H1 (cell line): ENCODE data around the gene OR56B4. TPM values are rescaled to one million over a fixed set of nuclear protein-coding genes. Genes with fewer than 3 reads are reported as not detected.

Experiments used
- CTCF ChIA-PET: fragments of 300-600 bp; sonication (Branson Sonifier 250); formaldehyde crosslinking; loops from one replicate; lab custom pipeline; 2021; ENCODE audit not compliant: partially characterized antibody; lab: Charles Lee
- POLR2A ChIA-PET: fragments of 300-600 bp; sonication (Branson Sonifier 250); formaldehyde crosslinking; loops from one replicate; lab custom pipeline; 2021; ENCODE audit warnings: inconsistent platforms; ENCODE audit not compliant: partially characterized antibody; lab: Charles Lee
- DNase-seq, 2 experiments: peaks; one replicate each; pipeline versions ENCODE4 v3.0.0 to v3.0.0-alpha.2; 2010 to 2022; ENCODE audit warnings: low spot score in 2 of 2, low read depth in 1 of 2, mixed read lengths in 1 of 2
- FAIRE-seq: peaks from 2 replicates; lab custom pipeline; 2011; peaks lifted over from hg19 to GRCh38; lab: Jason Lieb, UNC
- H2AFZ ChIP-seq: 2 replicates; pipeline ENCODE4 v1.8.1; 2012; ENCODE audit warnings: low read length, inconsistent platforms
- H2AK5ac ChIP-seq: 2 replicates; pipeline ENCODE4 v1.6.1; 2013; ENCODE audit warnings: low read depth, low read length
- H2BK120ac ChIP-seq: replicated peaks from 2 replicates; pipeline ENCODE3; 2013; ENCODE audit warnings: low read depth, low read length, inconsistent platforms
- H2BK12ac ChIP-seq: 2 replicates; pipeline ENCODE4 v1.6.1; 2013; ENCODE audit warnings: low read depth, low read length
- H2BK15ac ChIP-seq: 2 replicates; pipeline ENCODE4 v1.6.1; 2013; ENCODE audit warnings: low read length
- H2BK20ac ChIP-seq: 2 replicates; pipeline ENCODE4 v1.6.1; 2013; ENCODE audit warnings: low read length
- H2BK5ac ChIP-seq: 2 replicates; pipeline ENCODE4 v1.6.1; 2013; ENCODE audit warnings: low read depth, low read length
- H3K14ac ChIP-seq: 2 replicates; pipeline ENCODE4 v1.6.1; 2013; ENCODE audit warnings: inconsistent platforms; ENCODE audit not compliant: insufficient read length
- H3K18ac ChIP-seq: 2 replicates; pipeline ENCODE4 v1.6.1; 2013; ENCODE audit warnings: low read length; ENCODE audit errors: extremely low read depth
- H3K23ac ChIP-seq: 2 replicates; pipeline ENCODE4 v1.6.1; 2013; ENCODE audit warnings: inconsistent platforms; ENCODE audit not compliant: insufficient read length
- H3K23me2 ChIP-seq: 2 replicates; pipeline ENCODE4 v1.6.1; 2013; ENCODE audit warnings: low read depth, low read length
- H3K27ac ChIP-seq: 2 replicates; pipeline ENCODE4 v1.6.1; 2011; ENCODE audit warnings: low read depth, low read length, inconsistent platforms
- H3K27me3 ChIP-seq, 4 experiments: replicated peaks in 1 of 4; 1 replicate in 1 of 4; 2 replicates in 3 of 4; pipeline versions ENCODE4 v1.6.1 to v1.8.1; 2011 to 2013; ENCODE audit warnings: low read length in 3 of 4, mild to moderate bottlenecking in 3 of 4, inconsistent platforms in 2 of 4, mixed read lengths in 2 of 4, moderate library complexity in 1 of 4; ENCODE audit not compliant: control insufficient read depth in 3 of 4, insufficient read depth in 3 of 4; ENCODE audit errors: extremely low read depth in 1 of 4
- H3K36me3 ChIP-seq, 4 experiments: 2 replicates each; pipeline versions ENCODE4 v1.6.1 to v1.8.1; 2011 to 2013; ENCODE audit warnings: mild to moderate bottlenecking in 4 of 4, low read length in 3 of 4, moderate library complexity in 2 of 4, control low read depth in 1 of 4, inconsistent platforms in 1 of 4; ENCODE audit not compliant: insufficient read depth in 4 of 4, control insufficient read depth in 2 of 4
- H3K4ac ChIP-seq: replicated peaks from 2 replicates; pipeline ENCODE3; 2013; ENCODE audit warnings: low read length, low read depth, mixed read lengths, inconsistent platforms; ENCODE audit not compliant: insufficient read length
- H3K4me1 ChIP-seq, 4 experiments: replicated peaks in 1 of 4; 1 replicate in 1 of 4; 2 replicates in 3 of 4; pipeline versions ENCODE4 v1.6.1 to v1.8.1; 2011 to 2013; ENCODE audit warnings: low read length in 3 of 4, inconsistent platforms in 2 of 4, mixed read lengths in 1 of 4; ENCODE audit not compliant: insufficient read depth in 4 of 4, control insufficient read depth in 3 of 4
- H3K4me2 ChIP-seq, 2 experiments: 2 replicates each; pipeline versions ENCODE4 v1.6.1 to v1.8.1; 2011 to 2013; ENCODE audit warnings: low read depth in 2 of 2, low read length in 2 of 2, control low read depth in 1 of 2, inconsistent platforms in 1 of 2, mild to moderate bottlenecking in 1 of 2; ENCODE audit not compliant: insufficient read depth in 1 of 2
- H3K4me3 ChIP-seq, 4 experiments: fragments of 200-600, 300-600 bp in 1 of 4; sonication (generic), shearing (Covaris generic), sonication (Bioruptor Twin) in 1 of 4; 2 replicates each; pipeline versions ENCODE4 v1.5.1 to v1.8.1; 2011 to 2016; ENCODE audit warnings: low read length in 4 of 4, low read depth in 3 of 4, control low read depth in 2 of 4, inconsistent platforms in 2 of 4, mild to moderate bottlenecking in 2 of 4, mixed read lengths in 1 of 4, moderate library complexity in 1 of 4; ENCODE audit not compliant: insufficient read depth in 2 of 4; ENCODE audit errors: extremely low read depth in 1 of 4
- H3K56ac ChIP-seq: replicated peaks from 2 replicates; pipeline ENCODE3; 2013; ENCODE audit warnings: low read depth, mild to moderate bottlenecking, mixed read lengths, low read length, inconsistent platforms; ENCODE audit not compliant: insufficient read length
- H3K79me1 ChIP-seq: 2 replicates; pipeline ENCODE4 v1.6.1; 2013; ENCODE audit warnings: low read depth, low read length, control low read depth
- H3K79me2 ChIP-seq, 2 experiments: 2 replicates each; pipeline versions ENCODE4 v1.6.1 to v1.8.1; 2012 to 2013; ENCODE audit warnings: low read length in 2 of 2, mild to moderate bottlenecking in 2 of 2, inconsistent platforms in 1 of 2; ENCODE audit not compliant: insufficient read depth in 2 of 2, control insufficient read depth in 1 of 2
- H3K9ac ChIP-seq, 4 experiments: replicated peaks in 1 of 4; 1 replicate in 1 of 4; 2 replicates in 3 of 4; pipeline versions ENCODE4 v1.6.1 to v1.8.1; 2011 to 2013; ENCODE audit warnings: low read depth in 3 of 4, low read length in 3 of 4, control low read depth in 2 of 4, mild to moderate bottlenecking in 2 of 4, moderate library complexity in 2 of 4, inconsistent platforms in 1 of 4; ENCODE audit errors: extremely low read depth in 1 of 4
- H3K9me3 ChIP-seq, 2 experiments: 2 replicates each; pipeline versions ENCODE4 v1.6.1 to v1.8.1; 2012 to 2013; ENCODE audit warnings: mild to moderate bottlenecking in 2 of 2, moderate library complexity in 2 of 2, control low read depth in 1 of 2, inconsistent platforms in 1 of 2, low read depth in 1 of 2, low read length in 1 of 2, mixed read lengths in 1 of 2; ENCODE audit not compliant: insufficient read depth in 2 of 2
- H4K20me1 ChIP-seq, 2 experiments: replicated peaks in 1 of 2; 2 replicates each; pipeline versions ENCODE3 to v1.8.1; 2011 to 2013; ENCODE audit warnings: inconsistent platforms in 2 of 2, low read length in 2 of 2, mild to moderate bottlenecking in 1 of 2; ENCODE audit not compliant: insufficient read depth in 2 of 2, control insufficient read depth in 1 of 2
- H4K5ac ChIP-seq: 2 replicates; pipeline ENCODE4 v1.6.1; 2013; ENCODE audit warnings: low read length, low read depth, mixed read lengths, inconsistent platforms; ENCODE audit not compliant: insufficient read length
- H4K8ac ChIP-seq: 2 replicates; pipeline ENCODE4 v1.8.0; 2013; ENCODE audit warnings: mild to moderate bottlenecking, moderate library complexity, low read length, inconsistent platforms; ENCODE audit not compliant: insufficient read depth; ENCODE audit errors: extremely low read depth
- H4K91ac ChIP-seq: replicated peaks from 2 replicates; pipeline ENCODE3; 2013; ENCODE audit warnings: low read length, mixed read lengths, inconsistent platforms; ENCODE audit not compliant: insufficient read length
- BRCA1 ChIP-seq: IDR thresholded peaks from 2 replicates; pipeline ENCODE4 v1.6.1; 2012; ENCODE audit warnings: low read depth, low read length, improper control_type of control experiment
- MAFK ChIP-seq: IDR thresholded peaks from 2 replicates; pipeline ENCODE4 v1.6.1; 2012; ENCODE audit warnings: low read depth, mild to moderate bottlenecking, improper control_type of control experiment, low read length
- POU5F1 ChIP-seq: IDR thresholded peaks from 2 replicates; pipeline ENCODE4 v1.6.1; 2011; ENCODE audit warnings: low read depth, mild to moderate bottlenecking, low read length, moderate library complexity
- RNF2 ChIP-seq: fragments of 200-900, 300-1000 bp; sonication (generic); IDR thresholded peaks from 2 replicates; pipeline ENCODE4 v1.7.1; 2016; ENCODE audit warnings: borderline replicate concordance, low read depth, mild to moderate bottlenecking, antibody characterized with exemption, low read length; ENCODE audit not compliant: poor library complexity, severe bottlenecking; ENCODE audit errors: missing control alignments
- TAF1 ChIP-seq: IDR thresholded peaks from 2 replicates; pipeline ENCODE4 v1.6.1; 2011; ENCODE audit warnings: mild to moderate bottlenecking, low read depth, low read length
- WGBS, 2 experiments: shearing (Covaris generic) in 1 of 2; methylation state at CpG; one replicate each; pipeline versions ENCODE4 v1.1.6 to v1.1.7; 2013 to 2015; ENCODE audit warnings: low lambda C conversion rate in 2 of 2, mixed read lengths in 2 of 2, inconsistent platforms in 1 of 2, low coverage in 1 of 2, missing lambda C conversion rate in 1 of 2; ENCODE audit not compliant: insufficient replicate concordance in 2 of 2, insufficient coverage in 1 of 2, insufficient read length in 1 of 2; ENCODE audit errors: extremely low coverage in 1 of 2, missing lambda C conversion rate in 1 of 2; 5-methylcytosine and 5-hydroxymethylcytosine counted together
- polyA plus RNA-seq, 7 experiments: library from polyadenylated mRNA; depleted of rRNA in 3 of 7; stranded (reverse) in 5 of 7; unstranded in 2 of 7; fragments of >200 nt in 5 of 7; fragments of 200-250 nt in 2 of 7; gene quantifications; 1 replicate in 5 of 7; 2 replicates in 1 of 7; 4 replicates in 1 of 7; pipeline versions ENCODE4 v1.2.1 to v1.2.3, GENCODE V29; 2011 to 2013; ENCODE audit warnings: missing spikeins in 2 of 7, mixed read lengths in 2 of 7
- total RNA-seq: library from RNA; stranded (reverse); fragmentation: NEBNext Ultra II Directional; extraction: Animal tissue kit (Norgen Biotek cat#: 25700); gene quantifications from 2 replicates; pipeline ENCODE4 v1.2.1, GENCODE V29; 2021

Gene OR56B4
- total and polyA plus RNA-seq, 2 of the 8 experiments (the other 6 are each of a cell fraction or from before 2014, with no cell fraction given) = not detected

DNA sequence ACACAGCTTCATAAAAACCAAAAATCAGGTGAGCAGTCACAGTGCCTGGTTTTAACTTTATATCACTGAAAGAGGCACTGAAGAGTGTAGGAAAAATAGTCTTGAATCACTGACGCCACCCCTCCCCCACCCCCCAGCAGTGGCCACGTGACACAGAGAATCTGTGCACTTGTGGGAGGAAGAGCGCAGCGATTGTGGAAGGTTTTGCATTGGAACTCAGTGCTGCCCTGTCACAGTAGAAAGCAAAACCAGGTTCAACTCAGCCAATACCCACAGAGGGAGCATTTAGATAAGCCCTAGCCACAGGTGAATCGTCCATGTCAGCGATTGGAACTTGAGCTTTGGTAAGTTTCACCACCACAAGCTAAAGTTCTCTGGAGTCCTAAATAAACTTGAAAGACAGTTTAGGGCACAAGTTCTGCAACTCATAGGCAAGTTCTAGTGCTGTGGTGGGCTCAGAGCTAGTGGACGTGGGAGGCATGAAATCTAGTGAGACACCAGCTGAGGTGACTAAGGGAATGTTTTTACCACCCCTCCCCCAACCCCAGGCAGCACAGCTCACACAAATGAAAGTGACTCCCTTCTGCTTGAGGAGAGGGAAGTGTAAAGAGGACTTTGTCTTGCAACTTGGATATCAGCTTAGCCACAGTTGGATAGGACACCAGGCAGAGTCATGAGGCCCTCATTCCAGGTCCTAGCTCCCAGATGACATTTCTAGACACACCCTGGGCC lies 49.3 kb downstream of the OR56B4 start:
- ChIA-PET CTCF (interaction anchor here (0.7 to 1.2 kb wide), 4 partner anchors 53 to 1322 kb away, joined by 3 to 4 read pairs (median 3); no protein-coding TSS in a partner anchor), POLR2A (interaction anchor here (1.7 kb wide), 1 partner anchor 13 kb away, joined by 4 read pairs; no protein-coding TSS in a partner anchor)
- WGBS, 2 experiments = 73% methylated on average over 7 of the region's 7 CpGs; no CpG with 5 or more reads in 1 of the 2 experiments

More for the DNA sequence above, 49.3 kb downstream of the OR56B4 start:
- H3K14ac ChIP-seq = no peak overlapping the region
- H2AFZ ChIP-seq = peak overlapping the region; percentile 63
- 0 out of 2 replicates have a peak overlapping the region, but pooled peaks have one; percentile 18 for H2BK15ac ChIP-seq
- peak overlapping the region; percentile 51; the same call in 1 of the 2 replicates for H2BK12ac ChIP-seq
- no peak overlapping the region for H2BK120ac ChIP-seq
- H3K23me2 ChIP-seq = no peaks in the 10 kb centered on the region
- H3K4me3 ChIP-seq = no peak overlapping the region
- TF ChIP-seq BRCA1 (no peak), RNF2 (no peak), MAFK (peak; percentile 37; the same call in 1 of the 2 replicates), TAF1 (no peak), POU5F1 (no peak)
- TF ChIP-seq, all 59 proteins: peak for 1
- Histone ChIP-seq H3K27me3 (peaks cover 0 to 3% (median under 1%) of the 10 kb centered on the region in 4 experiments; a peak in 3 of 7 replicates), H3K27ac (no peak overlapping the region), H3K4me2 (peak overlapping the region in 1 of 2 experiments; percentile 14; a peak in 1 of 4 replicates), H2BK5ac (no peak overlapping the region), H3K36me3 (no peaks in the 10 kb centered on the region), H2BK20ac (no peak overlapping the region), H2AK5ac (no peak overlapping the region), H3K79me2 (no peaks in the 10 kb centered on the region), H3K4ac (no peak overlapping the region), H4K91ac (no peak overlapping the region), H4K5ac (no peak overlapping the region), H4K20me1 (no peaks in the 10 kb centered on the region), H3K79me1 (no peaks in the 10 kb centered on the region), H3K9ac (no peak overlapping the region), H3K4me1 (peaks cover 0 to 6% (median 0%) of the 10 kb centered on the region in 4 experiments; a peak in 3 of 7 replicates), H3K9me3 (no peaks in the 10 kb centered on the region), H3K18ac (no peak overlapping the region), H3K23ac (no peak overlapping the region), H4K8ac (no peak overlapping the region), H3K56ac (no peak overlapping the region)
- FAIRE-seq (no peak), DNase-seq (no peak)
